CD4-positive, alpha-beta T cell treated with Interleukin-15 for 4 hours (primary cell): ENCODE measurements around the gene BRCA2.
A peak's percentile ranks its signal among the peaks of the same experiment; 100 is the strongest.

ENCODE experiments used
- DNase-seq: peaks from one replicate; pipeline ENCODE4 v3.0.0-alpha.2; 2020; ENCODE audit warnings: low spot score

The BRCA2 gene

GRCh38 chr13:32315238-32316027 lies at the start of gene BRCA2, which contains the start of gene ZAR1L:
Gene BRCA2 (plus strand): TSS chr13:32315508. CDS start chr13:32316461, 953 bp downstream.
Gene ZAR1L (minus strand): TSS chr13:32315363. CDS start chr13:32311925, 3,438 bp downstream.
- peak; percentile 83 for DNase-seq

- DNase-seq: no peak
Observed at GRCh38 chr13:32265726-32266125, 49.6 kb upstream of the BRCA2 start.

- no peak for DNase-seq
Observed at GRCh38 chr13:32266130-32266529, 49.2 kb upstream of the BRCA2 start.

DNA sequence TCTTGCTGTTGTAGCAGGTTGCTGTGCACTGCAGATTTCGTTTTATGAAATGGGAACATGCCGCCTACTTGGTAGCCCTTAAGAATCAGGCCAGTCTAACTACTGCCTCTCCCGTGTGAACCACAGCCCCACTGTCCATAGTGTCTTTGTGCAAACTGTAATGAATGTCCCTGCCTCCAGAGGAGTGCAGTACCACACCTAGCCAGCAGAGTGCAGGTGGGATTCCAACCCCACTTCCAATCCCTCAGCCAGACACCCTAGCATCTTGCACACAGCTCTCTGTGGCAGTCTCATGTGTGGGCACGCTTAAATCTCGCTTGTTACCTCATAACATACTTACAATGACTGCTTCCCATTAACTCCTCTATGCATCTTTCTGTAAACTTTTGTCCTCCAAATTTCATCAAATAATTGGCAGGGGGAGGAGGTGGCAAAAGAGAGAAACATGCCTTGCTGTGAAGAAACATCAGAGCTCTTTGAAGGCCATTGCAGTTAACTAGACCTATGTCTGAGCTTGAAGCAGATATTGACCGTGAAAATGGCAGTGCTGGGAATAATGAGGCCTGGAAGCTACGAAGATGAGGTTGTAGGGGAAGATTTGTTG lies 47.4 kb upstream of the BRCA2 start:
- DNase-seq: peak; percentile 36

- no peak for DNase-seq
Observed at GRCh38 chr13:32272021-32272683, 43.2 kb upstream of the BRCA2 start.

GRCh38 chr13:32277839-32278238 lies 37.5 kb upstream of the BRCA2 start:
- no peak for DNase-seq

DNA sequence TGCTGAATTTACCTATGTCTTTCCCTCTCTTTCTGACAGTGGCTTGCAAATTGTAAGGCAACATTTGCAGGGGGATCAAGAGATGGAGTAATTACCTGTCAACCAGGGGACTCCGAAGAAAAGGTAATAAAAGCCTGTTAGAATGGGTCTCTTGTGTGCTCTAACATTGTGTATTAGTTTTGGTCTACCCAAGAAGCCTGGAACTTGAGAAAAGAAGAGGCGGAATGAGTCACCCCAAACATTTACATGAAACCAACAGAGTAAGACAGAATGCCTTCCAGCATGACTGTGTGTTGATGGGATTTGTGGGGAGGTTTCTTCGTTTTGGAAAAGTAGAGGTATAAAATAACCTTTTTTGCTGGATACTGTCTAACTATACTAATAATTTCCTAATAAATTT lies 36.9 kb upstream of the BRCA2 start:
- DNase-seq: no peak

GRCh38 chr13:32281096-32281495 lies 34.2 kb upstream of the BRCA2 start:
- no peak for DNase-seq

DNA sequence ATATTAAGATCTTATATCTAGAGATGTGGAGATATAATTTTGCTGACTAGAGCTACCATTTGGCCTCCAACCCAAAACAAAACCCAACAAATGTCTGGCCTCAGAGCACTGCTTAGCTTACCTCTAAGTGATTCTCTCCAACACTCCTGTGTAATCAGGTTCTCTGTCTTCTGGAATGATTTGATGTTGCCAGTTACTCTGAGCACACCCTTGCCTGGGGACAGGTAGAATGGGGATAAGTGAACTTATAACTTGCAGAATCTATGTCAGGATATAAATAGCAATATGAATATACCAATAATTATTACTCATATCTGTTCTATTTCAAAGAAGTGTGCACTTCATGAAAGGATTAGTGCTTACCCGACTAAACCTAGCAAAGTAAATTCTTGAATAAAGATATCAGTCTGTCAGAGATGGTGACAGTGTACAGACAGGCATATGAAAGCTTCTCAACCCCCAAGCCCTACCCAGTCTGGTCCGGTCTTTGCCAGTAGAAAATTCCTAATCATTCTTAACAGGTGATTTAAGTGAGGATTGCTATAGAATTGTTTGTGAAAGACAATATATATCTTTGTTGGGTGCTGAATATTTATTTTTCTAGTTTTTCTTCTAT lies 33.1 kb upstream of the BRCA2 start:
- no peak for DNase-seq

DNA sequence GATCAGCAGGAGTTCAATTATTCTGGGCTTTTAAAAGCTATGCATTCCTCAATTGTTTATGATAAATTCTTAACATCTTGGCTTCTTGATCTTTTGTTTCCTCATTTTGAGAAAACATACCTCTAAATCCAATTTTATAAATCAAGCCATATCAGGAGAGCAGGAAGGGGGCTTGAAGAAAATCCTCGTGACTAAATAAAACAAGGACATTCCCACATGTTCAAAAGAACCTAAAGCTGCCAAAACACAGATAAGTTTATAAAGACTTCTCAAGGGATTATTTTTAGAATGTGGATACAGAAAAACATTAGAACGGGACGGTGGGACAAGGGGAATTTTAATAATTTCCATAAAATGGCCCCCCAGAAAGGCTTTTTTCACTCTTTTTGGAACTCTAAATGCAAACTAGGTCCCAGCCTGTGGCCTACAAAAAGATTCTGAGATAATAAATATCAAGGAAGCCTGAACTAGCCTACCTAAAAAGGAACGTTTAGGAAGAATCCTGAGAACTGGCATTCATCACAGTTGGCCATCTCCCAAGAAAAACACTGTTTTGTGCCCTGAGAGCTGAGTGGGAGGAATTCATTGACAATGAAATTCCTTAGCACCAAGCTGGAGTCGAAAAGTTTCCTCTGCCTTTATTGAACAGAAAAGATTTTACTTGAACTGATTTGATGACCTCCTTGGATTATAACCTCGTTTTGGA lies 30.2 kb upstream of the BRCA2 start:
- DNase-seq: no peak

DNA sequence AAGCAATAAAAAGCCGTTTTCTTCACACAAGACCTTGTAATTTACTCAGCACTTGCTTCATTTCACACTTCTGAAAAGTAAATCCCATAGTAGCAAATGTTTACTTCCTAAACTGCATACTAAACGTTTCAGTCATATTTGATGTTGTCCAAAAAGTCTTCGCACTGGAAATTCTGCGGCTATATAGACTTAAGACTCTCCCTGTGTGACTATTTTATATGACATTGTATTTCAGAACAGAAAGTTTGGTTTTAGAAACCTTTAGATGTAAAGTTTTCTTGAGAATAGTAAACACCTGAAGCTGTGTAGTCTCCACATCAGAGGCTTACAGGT lies 29.7 kb upstream of the BRCA2 start:
- DNase-seq: no peak

- DNase-seq: no peak
Observed at GRCh38 chr13:32297206-32297605, 18.1 kb upstream of the BRCA2 start.

DNA sequence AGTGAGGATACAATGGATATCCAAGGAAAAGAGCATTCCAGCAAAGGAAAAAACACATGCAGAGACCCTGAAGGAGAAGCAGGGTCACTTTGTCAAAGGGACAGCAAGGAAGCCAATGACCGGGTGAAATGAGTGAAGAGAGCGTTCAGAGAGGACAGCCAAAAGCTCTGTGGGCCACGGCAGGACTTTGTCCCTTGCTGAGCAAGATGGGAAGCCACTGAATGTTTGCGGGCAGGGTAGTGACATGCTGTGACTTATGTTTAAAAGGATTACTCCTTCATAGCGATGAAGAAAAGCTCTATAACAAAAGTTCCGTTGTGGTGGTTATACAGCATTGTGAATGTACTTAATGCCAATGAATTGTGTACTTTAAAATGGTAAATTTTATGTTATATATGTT lies 16.6 kb upstream of the BRCA2 start:
- DNase-seq: no peak

DNA sequence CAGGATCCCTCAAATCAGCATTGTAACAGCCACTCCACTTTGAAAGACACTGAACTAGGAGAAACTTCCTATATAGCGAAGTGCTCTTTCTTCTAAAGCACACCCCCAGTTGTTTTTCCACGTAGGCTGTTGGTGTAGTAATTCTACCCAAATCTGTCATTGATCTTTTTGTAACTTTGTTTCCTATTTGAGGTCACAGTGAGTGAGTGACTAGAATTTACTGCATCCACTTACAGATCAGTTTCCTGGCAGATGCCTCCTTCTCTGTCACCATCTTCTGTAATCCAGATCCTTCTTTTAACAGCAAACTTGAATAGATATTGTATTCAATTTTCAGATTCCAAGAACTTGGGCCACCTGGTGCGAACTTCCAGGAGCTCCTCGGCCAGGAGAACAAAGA lies 15.4 kb upstream of the BRCA2 start:
- no peak for DNase-seq

- no peak for DNase-seq
Observed at GRCh38 chr13:32300406-32300805, 14.9 kb upstream of the BRCA2 start.

GRCh38 chr13:32300920-32301319 lies 14.4 kb upstream of the BRCA2 start:
- DNase-seq: no peak

GRCh38 chr13:32302461-32302860 lies 12.8 kb upstream of the BRCA2 start:
- DNase-seq: no peak

GRCh38 chr13:32305646-32306045 lies 9.7 kb upstream of the BRCA2 start:
- DNase-seq: no peak

DNA sequence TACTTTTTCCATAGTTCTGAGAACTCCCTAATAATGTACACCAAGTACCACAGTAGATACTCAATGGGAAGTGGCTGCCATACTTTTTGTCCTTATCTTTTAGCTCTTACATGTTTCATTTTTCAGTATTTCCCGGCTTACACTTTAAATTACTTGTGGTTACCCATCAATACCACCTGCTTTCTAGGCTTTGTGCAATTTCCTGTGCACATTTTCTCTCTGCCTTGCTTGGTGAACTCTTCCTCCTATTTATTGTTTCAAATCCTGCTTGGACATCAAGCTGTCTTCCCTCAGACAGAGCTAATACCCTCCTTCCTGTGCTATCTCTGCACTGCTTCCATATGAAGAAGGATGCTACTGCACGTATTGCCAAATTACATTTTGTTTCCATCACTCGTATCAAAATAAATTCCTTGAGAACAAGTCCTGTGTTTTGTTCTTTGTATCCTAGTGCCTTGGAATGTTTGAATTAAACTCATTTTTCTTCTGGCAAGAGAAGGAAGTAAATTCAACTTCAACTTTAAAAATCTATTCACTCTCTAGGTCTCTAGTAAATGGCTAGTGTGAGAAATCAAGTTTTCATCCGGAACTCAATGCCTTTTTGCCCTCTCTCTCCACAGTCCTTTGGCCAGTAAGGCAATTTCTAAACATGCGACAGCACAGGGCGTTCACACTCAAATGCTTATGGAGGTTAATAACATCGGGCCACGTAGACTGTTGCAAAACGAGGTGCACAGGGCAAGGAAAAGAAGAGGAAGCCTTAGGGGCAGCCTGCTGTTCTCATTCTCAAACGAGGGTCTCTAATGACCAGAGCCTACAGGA lies 5.8 kb upstream of the BRCA2 start:
- DNase-seq: no peak

- DNase-seq: peak; percentile 59
Observed at GRCh38 chr13:32310134-32310706, 5.1 kb upstream of the BRCA2 start.
